Naive thymus-derived CD4-positive, alpha-beta T cell (primary cell): Measurements from ENCODE around the gene TBX15. TPM values are rescaled to one million over a fixed set of nuclear protein-coding genes. Genes with fewer than 3 reads are reported as not detected.

ENCODE experiments used
- ATAC-seq: fragments of 150-1000 bp; cut with Tn5 transposase; 2 replicates; pipeline ENCODE4 v1.10.0; 2021; ENCODE audit warnings: mild to moderate bottlenecking, moderate library complexity
- CTCF ChIA-PET: fragments of 350-600 bp; sonication (Branson Sonifier 250); formaldehyde crosslinking; loops from one replicate; lab custom pipeline; 2021; ENCODE audit warnings: antibody characterized with exemption; lab: Charles Lee
- POLR2A ChIA-PET: fragments of 350-600 bp; sonication (Branson Sonifier 250); formaldehyde crosslinking; loops from one replicate; lab custom pipeline; 2021; ENCODE audit warnings: antibody characterized with exemption, inconsistent platforms; lab: Charles Lee
- DNase-seq, 9 donors: peaks; one replicate each; pipeline versions ENCODE4 v3.0.0 to v3.0.0-alpha.2; 2020 to 2022; ENCODE audit warnings: mixed read lengths in 1 of 9
- H3K27ac ChIP-seq: one replicate; pipeline ENCODE4 v1.7.0; 2013; ENCODE audit warnings: mild to moderate bottlenecking, low read depth, low read length, moderate library complexity
- H3K27me3 ChIP-seq, 2 donors: one replicate each; pipeline ENCODE4 v1.7.0; 2013; ENCODE audit warnings: low read length in 2 of 2, mild to moderate bottlenecking in 2 of 2, moderate library complexity in 2 of 2; ENCODE audit not compliant: control insufficient read depth in 2 of 2, insufficient read depth in 2 of 2
- H3K36me3 ChIP-seq, 3 experiments: 1 replicate in 2 of 3; 2 replicates in 1 of 3; pipeline ENCODE4 v1.7.0; 2013; ENCODE audit warnings: low read length in 3 of 3, mild to moderate bottlenecking in 3 of 3, moderate library complexity in 1 of 3; ENCODE audit not compliant: insufficient read depth in 3 of 3, control insufficient read depth in 2 of 3
- H3K4me1 ChIP-seq, 2 donors: one replicate each; pipeline ENCODE4 v1.7.0; 2013; ENCODE audit warnings: low read length in 2 of 2, mild to moderate bottlenecking in 2 of 2, moderate library complexity in 1 of 2; ENCODE audit not compliant: control insufficient read depth in 2 of 2, insufficient read depth in 2 of 2
- H3K4me3 ChIP-seq: 2 replicates; pipeline ENCODE4 v1.7.0; 2013; ENCODE audit warnings: mild to moderate bottlenecking, low read length
- H3K9me3 ChIP-seq, 3 experiments: 1 replicate in 2 of 3; 2 replicates in 1 of 3; pipeline ENCODE4 v1.7.0; 2013; ENCODE audit warnings: low read length in 3 of 3; ENCODE audit not compliant: control insufficient read depth in 2 of 3
- H3K27ac Mint-ChIP-seq, 9 donors: one replicate each; pipeline ENCODE4 v1.8.0; 2020 to 2022; ENCODE audit warnings: mixed read lengths in 9 of 9, mild to moderate bottlenecking in 8 of 9, moderate library complexity in 5 of 9, inconsistent platforms in 2 of 9
- H3K27me3 Mint-ChIP-seq, 5 donors: one replicate each; pipeline ENCODE4 v1.8.0; 2021 to 2022; ENCODE audit warnings: mixed read lengths in 5 of 5, mild to moderate bottlenecking in 1 of 5
- H3K36me3 Mint-ChIP-seq, 5 donors: one replicate each; pipeline ENCODE4 v1.8.0; 2020 to 2022; ENCODE audit warnings: mixed read lengths in 5 of 5, mild to moderate bottlenecking in 3 of 5, inconsistent platforms in 1 of 5
- H3K4me1 Mint-ChIP-seq, 7 donors: one replicate each; pipeline ENCODE4 v1.8.0; 2020 to 2022; ENCODE audit warnings: mixed read lengths in 7 of 7, mild to moderate bottlenecking in 3 of 7, inconsistent platforms in 1 of 7
- H3K4me3 Mint-ChIP-seq, 10 donors: one replicate each; pipeline ENCODE4 v1.8.0; 2020 to 2022; ENCODE audit warnings: mild to moderate bottlenecking in 10 of 10, mixed read lengths in 10 of 10, moderate library complexity in 6 of 10, inconsistent platforms in 2 of 10
- H3K9me3 Mint-ChIP-seq, 11 donors: one replicate each; pipeline ENCODE4 v1.8.0; 2020 to 2022; ENCODE audit warnings: mixed read lengths in 11 of 11, mild to moderate bottlenecking in 4 of 11, inconsistent platforms in 1 of 11, moderate library complexity in 1 of 11
- intact Hi-C, 2 donors: fragments of 100-400 bp; cut with micrococcal nuclease; formaldehyde crosslinking; loops; one replicate each; pipeline ENCODE4 v1.15.1; 2023
- polyA plus RNA-seq, 2 donors: library from polyadenylated mRNA; unstranded; fragments of 300-500 nt; fragmentation: Illumina TruSeq; gene quantifications; one replicate each; pipeline ENCODE4 v1.2.3, GENCODE V29; 2021
- total RNA-seq, 6 experiments: library from RNA in 5 of 6; stranded (reverse) in 5 of 6; gene quantifications; 1 replicate in 5 of 6; 2 replicates in 1 of 6; pipeline ENCODE4 v1.2.3 and lab custom pipeline; 2021 to 2026

The TBX15 gene
- total and polyA plus RNA-seq, 7 experiments from 2014 or later: not detected

GRCh38 chr1:118934706-118935105 is 53.4 kb downstream of the TBX15 start:
- H3K9me3 ChIP-seq: no peaks in the 10 kb centered on the region
- Mint-ChIP-seq H3K4me1 (no peaks in the 10 kb centered on the region), H3K4me3 (no peak overlapping the region), H3K36me3 (no peaks in the 10 kb centered on the region), H3K27me3 (peaks cover 0 to 4% (median 0%) of the 10 kb centered on the region in 5 donors), H3K9me3 (peaks cover 0 to 8% (median 2%) of the 10 kb centered on the region in 11 donors), H3K27ac (no peak overlapping the region)
- ChIA-PET CTCF (no interaction called here), POLR2A (no interaction called here)
- no peaks in the 10 kb centered on the region for H3K27me3 ChIP-seq
- no peak overlapping the region for H3K27ac ChIP-seq
- intact Hi-C loops: no loop called here
- H3K36me3 ChIP-seq: no peaks in the 10 kb centered on the region
- no peak for ATAC-seq
- no peaks in the 10 kb centered on the region for H3K4me1 ChIP-seq
- DNase-seq: no peak
- H3K4me3 ChIP-seq: no peak overlapping the region

- Mint-ChIP-seq H3K27me3 (peaks cover 0 to 4% (median 0%) of the 10 kb centered on the region in 5 donors), H3K9me3 (peaks cover 0 to 17% (median 5%) of the 10 kb centered on the region in 11 donors), H3K4me1 (no peaks in the 10 kb centered on the region), H3K4me3 (no peak overlapping the region), H3K27ac (no peak overlapping the region), H3K36me3 (no peaks in the 10 kb centered on the region)
- ChIA-PET POLR2A (no interaction called here), CTCF (no interaction called here)
- H3K27ac ChIP-seq: no peak overlapping the region
- no peaks in the 10 kb centered on the region for H3K9me3 ChIP-seq
- no peaks in the 10 kb centered on the region for H3K36me3 ChIP-seq
- DNase-seq (no peak), ATAC-seq (no peak)
- intact Hi-C loops: no loop called here
- H3K4me1 ChIP-seq: no peaks in the 10 kb centered on the region
- H3K4me3 ChIP-seq: no peak overlapping the region
- no peaks in the 10 kb centered on the region for H3K27me3 ChIP-seq
These were observed 54.9 kb downstream of the TBX15 start for GRCh38 chr1:118933051-118933781.

- ATAC-seq: no peak
- Histone ChIP-seq H3K9me3 (no peaks in the 10 kb centered on the region), H3K4me3 (no peak overlapping the region), H3K27me3 (no peaks in the 10 kb centered on the region), H3K27ac (no peak overlapping the region), H3K36me3 (no peaks in the 10 kb centered on the region), H3K4me1 (no peaks in the 10 kb centered on the region)
- intact Hi-C loops: no loop called here
- H3K4me1 Mint-ChIP-seq: no peaks in the 10 kb centered on the region
- DNase-seq: no peak
- H3K4me3 Mint-ChIP-seq: no peak overlapping the region
- H3K27me3 Mint-ChIP-seq: peaks cover 0 to 4% (median 0%) of the 10 kb centered on the region in 5 donors
- CTCF ChIA-PET: no interaction called here
- no peak overlapping the region for H3K27ac Mint-ChIP-seq
- POLR2A ChIA-PET: no interaction called here
- H3K36me3 Mint-ChIP-seq: no peaks in the 10 kb centered on the region
- peaks cover 0 to 17% (median 5%) of the 10 kb centered on the region in 11 donors for H3K9me3 Mint-ChIP-seq
These were observed 56.3 kb downstream of the TBX15 start for GRCh38 chr1:118931876-118932275.

- DNase-seq (no peak), ATAC-seq (no peak)
- Mint-ChIP-seq H3K27ac (no peak overlapping the region), H3K4me1 (no peaks in the 10 kb centered on the region), H3K27me3 (peaks cover 0 to 11% (median 0%) of the 10 kb centered on the region in 5 donors), H3K4me3 (no peak overlapping the region), H3K9me3 (peaks cover 0 to 21% (median 7%) of the 10 kb centered on the region in 11 donors), H3K36me3 (no peaks in the 10 kb centered on the region)
- H3K27me3 ChIP-seq: no peaks in the 10 kb centered on the region
- H3K9me3 ChIP-seq: no peaks in the 10 kb centered on the region
- intact Hi-C loops: no loop called here
- ChIA-PET CTCF (no interaction called here), POLR2A (no interaction called here)
- H3K4me1 ChIP-seq: no peaks in the 10 kb centered on the region
- no peak overlapping the region for H3K27ac ChIP-seq
- no peak overlapping the region for H3K4me3 ChIP-seq
- no peaks in the 10 kb centered on the region for H3K36me3 ChIP-seq
These were observed 59.2 kb downstream of the TBX15 start for GRCh38 chr1:118928739-118929554.

GRCh38 chr1:118927427-118928187 is 60.5 kb downstream of the TBX15 start:
- no peaks in the 10 kb centered on the region for H3K27me3 ChIP-seq
- no peaks in the 10 kb centered on the region for H3K36me3 ChIP-seq
- H3K4me1 ChIP-seq: no peaks in the 10 kb centered on the region
- POLR2A ChIA-PET: no interaction called here
- H3K4me3 ChIP-seq: no peak overlapping the region
- Mint-ChIP-seq H3K36me3 (no peaks in the 10 kb centered on the region), H3K9me3 (peaks cover 0 to 21% (median 7%) of the 10 kb centered on the region in 11 donors), H3K27me3 (peaks cover 0 to 11% (median 0%) of the 10 kb centered on the region in 5 donors), H3K4me1 (no peaks in the 10 kb centered on the region), H3K27ac (no peak overlapping the region), H3K4me3 (no peak overlapping the region)
- intact Hi-C loops: no loop called here
- no peaks in the 10 kb centered on the region for H3K9me3 ChIP-seq
- ATAC-seq: no peak
- CTCF ChIA-PET: no interaction called here
- H3K27ac ChIP-seq: no peak overlapping the region
- DNase-seq: no peak

- no peaks in the 10 kb centered on the region for H3K4me1 Mint-ChIP-seq
- no peaks in the 10 kb centered on the region for H3K36me3 Mint-ChIP-seq
- H3K27me3 Mint-ChIP-seq: peaks cover 0 to 11% (median 0%) of the 10 kb centered on the region in 5 donors
- intact Hi-C loops: no loop called here
- ATAC-seq (no peak), DNase-seq (no peak)
- H3K27ac Mint-ChIP-seq: no peak overlapping the region
- no peak overlapping the region for H3K27ac ChIP-seq
- no peaks in the 10 kb centered on the region for H3K27me3 ChIP-seq
- no peaks in the 10 kb centered on the region for H3K9me3 ChIP-seq
- H3K4me3 Mint-ChIP-seq: no peak overlapping the region
- peaks cover 0 to 21% (median 4%) of the 10 kb centered on the region in 11 donors for H3K9me3 Mint-ChIP-seq
- no peaks in the 10 kb centered on the region for H3K36me3 ChIP-seq
- CTCF ChIA-PET: no interaction called here
- no peak overlapping the region for H3K4me3 ChIP-seq
- H3K4me1 ChIP-seq: no peaks in the 10 kb centered on the region
- POLR2A ChIA-PET: no interaction called here
These were observed 61.9 kb downstream of the TBX15 start for GRCh38 chr1:118926261-118926660.
